ENCODE results near the gene FBXO42. TPM values are rescaled to one million over a fixed set of nuclear protein-coding genes. Genes with fewer than 3 reads are reported as not detected.

FBXO42 gene
- total RNA-seq, 4 donors from 2014 or later = 21.0 to 30.3 (median 23.0) TPM

GRCh38 chr1:16245476-16246196, 106.6 kb downstream of the FBXO42 start:
- Histone ChIP-seq H3K9me3 (no peaks in the 10 kb centered on the region), H3K27ac (peak overlapping the region; percentile 90 to 95), H3K27me3 (no peaks in the 10 kb centered on the region), H3K4me3 (no peak overlapping the region), H3K36me3 (no peaks in the 10 kb centered on the region), H3K4me1 (peaks cover 23 to 25% of the 10 kb centered on the region in 2 donors)
- DNase-seq = no peak
- intact Hi-C loops (cut with DNase I; ENCODE audit: low total_unique reads) = loop anchor here (10.0 kb wide), 2 partner anchors 109 to 171 kb away; partner anchors contain the start of genes FAM131C and FBXO42
- TF ChIP-seq POLR2A (IDR thresholded peaks at IDR 0.05) = no peak
- no peak for TF ChIP-seq CTCF (IDR thresholded peaks at IDR 0.05)

GRCh38 chr1:16244650-16245285, 107.5 kb downstream of the FBXO42 start:
- Histone ChIP-seq H3K27me3 (no peaks in the 10 kb centered on the region), H3K27ac (peak overlapping the region; percentile 90 to 95), H3K9me3 (no peaks in the 10 kb centered on the region), H3K36me3 (no peaks in the 10 kb centered on the region), H3K4me1 (peaks cover 21 to 25% of the 10 kb centered on the region in 2 donors), H3K4me3 (no peak overlapping the region)
- DNase-seq = no peak
- TF ChIP-seq POLR2A (IDR thresholded peaks at IDR 0.05) (no peak), CTCF (IDR thresholded peaks at IDR 0.05) (no peak)
- intact Hi-C loops (cut with DNase I; ENCODE audit: low total_unique reads) = loop anchor here (10.0 kb wide), 2 partner anchors 110 to 170 kb away; partner anchors contain the start of genes FAM131C and FBXO42

GRCh38 chr1:16243936-16244649, 108.2 kb downstream of the FBXO42 start:
- intact Hi-C loops (cut with DNase I; ENCODE audit: low total_unique reads) = loop anchor here (10.0 kb wide), 2 partner anchors 111 to 169 kb away; partner anchors contain the start of genes FAM131C and FBXO42
- TF ChIP-seq POLR2A (IDR thresholded peaks at IDR 0.05) (peak in 1 of 2 donors; percentile 14), CTCF (IDR thresholded peaks at IDR 0.05) (peak; percentile 84 to 93 (median 90))
- peaks cover 17 to 20% of the 10 kb centered on the region in 2 donors for H3K4me1 ChIP-seq
- no peaks in the 10 kb centered on the region for H3K36me3 ChIP-seq
- DNase-seq = peak; percentile 83 to 90
- no peaks in the 10 kb centered on the region for H3K27me3 ChIP-seq
- H3K9me3 ChIP-seq = no peaks in the 10 kb centered on the region
- H3K4me3 ChIP-seq = no peak overlapping the region
- peak overlapping the region; percentile 90 to 95 for H3K27ac ChIP-seq

- no peaks in the 10 kb centered on the region for H3K27me3 ChIP-seq
- no peaks in the 10 kb centered on the region for H3K9me3 ChIP-seq
- no peak overlapping the region for H3K4me3 ChIP-seq
- H3K4me1 ChIP-seq = peaks cover 17 to 19% of the 10 kb centered on the region in 2 donors
- intact Hi-C loops (cut with DNase I; ENCODE audit: low total_unique reads) = loop anchor here (10.0 kb wide), 2 partner anchors 112 to 168 kb away; partner anchors contain the start of genes FAM131C and FBXO42
- peak overlapping the region in 1 of 2 donors; percentile 90 for H3K27ac ChIP-seq
- H3K36me3 ChIP-seq = no peaks in the 10 kb centered on the region
- TF ChIP-seq CTCF (IDR thresholded peaks at IDR 0.05) = no peak
- TF ChIP-seq POLR2A (IDR thresholded peaks at IDR 0.05) = no peak
- no peak for DNase-seq
Measured at GRCh38 chr1:16243215-16243610, 109.1 kb downstream of the FBXO42 start.
